Chondrocyte (in vitro differentiated cells): ENCODE results near the gene MRPL41. TPM values are rescaled to one million over a fixed set of nuclear protein-coding genes. Genes with fewer than 3 reads are reported as not detected.
A peak's percentile ranks its signal among the peaks of the same experiment; 100 is the strongest.

ENCODE experiments used
- DNase-seq: peaks from one replicate; pipeline ENCODE4 v3.0.0; 2021; ENCODE audit warnings: mixed read lengths, low spot score
- H3K27ac Mint-ChIP-seq: one replicate; pipeline ENCODE4 v1.8.0; 2021; ENCODE audit warnings: mild to moderate bottlenecking, moderate library complexity, mixed read lengths; ENCODE audit not compliant: unreplicated experiment
- H3K27me3 Mint-ChIP-seq: 2 replicates; pipeline ENCODE4 v1.8.0; 2021; ENCODE audit warnings: low read depth, mixed read lengths
- H3K36me3 Mint-ChIP-seq: 2 replicates; pipeline ENCODE4 v1.8.0; 2021; ENCODE audit warnings: low read depth, mixed read lengths
- H3K4me1 Mint-ChIP-seq: 2 replicates; pipeline ENCODE4 v1.8.0; 2021; ENCODE audit warnings: low read depth, mild to moderate bottlenecking, mixed read lengths
- H3K4me3 Mint-ChIP-seq: one replicate; pipeline ENCODE4 v1.8.0; 2021; ENCODE audit warnings: mild to moderate bottlenecking, moderate library complexity, mixed read lengths; ENCODE audit not compliant: unreplicated experiment
- H3K9me3 Mint-ChIP-seq: 2 replicates; pipeline ENCODE4 v1.8.0; 2021; ENCODE audit warnings: low read depth, mixed read lengths
- total RNA-seq: library from RNA; stranded (reverse); gene quantifications from 3 replicates; pipeline ENCODE4 v1.2.1, GENCODE V29; 2021
- TF ChIP-seq, protein P1 (sequence below): fragments of 200-600 bp; sonication (generic); IDR thresholded peaks from 2 replicates; pipeline ENCODE4 v1.5.0; 2021; ENCODE audit warnings: antibody characterized with exemption, mild to moderate bottlenecking, moderate library complexity

Gene MRPL41
- total RNA-seq, 1 donor from 2014 or later = 55.4 TPM

- Mint-ChIP-seq H3K4me1 (peaks cover 27% of the 10 kb centered on the region), H3K27ac (no peak overlapping the region), H3K4me3 (no peak overlapping the region), H3K27me3 (no peaks in the 10 kb centered on the region), H3K9me3 (no peaks in the 10 kb centered on the region), H3K36me3 (peaks cover 12% of the 10 kb centered on the region)
- no peak for DNase-seq
- TF ChIP-seq, protein P1, sequence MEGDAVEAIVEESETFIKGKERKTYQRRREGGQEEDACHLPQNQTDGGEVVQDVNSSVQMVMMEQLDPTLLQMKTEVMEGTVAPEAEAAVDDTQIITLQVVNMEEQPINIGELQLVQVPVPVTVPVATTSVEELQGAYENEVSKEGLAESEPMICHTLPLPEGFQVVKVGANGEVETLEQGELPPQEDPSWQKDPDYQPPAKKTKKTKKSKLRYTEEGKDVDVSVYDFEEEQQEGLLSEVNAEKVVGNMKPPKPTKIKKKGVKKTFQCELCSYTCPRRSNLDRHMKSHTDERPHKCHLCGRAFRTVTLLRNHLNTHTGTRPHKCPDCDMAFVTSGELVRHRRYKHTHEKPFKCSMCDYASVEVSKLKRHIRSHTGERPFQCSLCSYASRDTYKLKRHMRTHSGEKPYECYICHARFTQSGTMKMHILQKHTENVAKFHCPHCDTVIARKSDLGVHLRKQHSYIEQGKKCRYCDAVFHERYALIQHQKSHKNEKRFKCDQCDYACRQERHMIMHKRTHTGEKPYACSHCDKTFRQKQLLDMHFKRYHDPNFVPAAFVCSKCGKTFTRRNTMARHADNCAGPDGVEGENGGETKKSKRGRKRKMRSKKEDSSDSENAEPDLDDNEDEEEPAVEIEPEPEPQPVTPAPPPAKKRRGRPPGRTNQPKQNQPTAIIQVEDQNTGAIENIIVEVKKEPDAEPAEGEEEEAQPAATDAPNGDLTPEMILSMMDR = no peak
Observed at GRCh38 chr9:137575716-137576411, 24.2 kb downstream of the MRPL41 start.

GRCh38 chr9:137578518-137579258, 27.0 kb downstream of the MRPL41 start, which contains the start of gene DPH7:
TSS of gene DPH7 (minus strand) at chr9:137578925. CDS start at chr9:137578777, 148 bp downstream.
- H3K4me1 Mint-ChIP-seq = peaks cover 27% of the 10 kb centered on the region
- TF ChIP-seq, protein P1 = peak; percentile 95
- no peaks in the 10 kb centered on the region for H3K27me3 Mint-ChIP-seq
- H3K36me3 Mint-ChIP-seq = peaks cover 8% of the 10 kb centered on the region
- peak within 1 kb of the TSS; percentile 79 for H3K4me3 Mint-ChIP-seq
- no peaks in the 10 kb centered on the region for H3K9me3 Mint-ChIP-seq
- peak; percentile 98 for DNase-seq
- H3K27ac Mint-ChIP-seq = peak within 1 kb of the TSS; percentile 86

- peak overlapping the region; percentile 86 for H3K27ac Mint-ChIP-seq
- no peak for DNase-seq
- no peaks in the 10 kb centered on the region for H3K27me3 Mint-ChIP-seq
- H3K4me1 Mint-ChIP-seq = peaks cover 27% of the 10 kb centered on the region
- H3K36me3 Mint-ChIP-seq = peaks cover 6% of the 10 kb centered on the region
- TF ChIP-seq, protein P1 = peak; percentile 12
- H3K4me3 Mint-ChIP-seq = peak overlapping the region; percentile 79
- H3K9me3 Mint-ChIP-seq = no peaks in the 10 kb centered on the region
Observed at GRCh38 chr9:137579259-137579604, 27.6 kb downstream of the MRPL41 start.

GRCh38 chr9:137580209-137580953, 28.7 kb downstream of the MRPL41 start:
- H3K4me1 Mint-ChIP-seq = peaks cover 27% of the 10 kb centered on the region
- H3K36me3 Mint-ChIP-seq = peaks cover 4% of the 10 kb centered on the region
- DNase-seq = no peak
- H3K4me3 Mint-ChIP-seq = no peak overlapping the region
- no peaks in the 10 kb centered on the region for H3K27me3 Mint-ChIP-seq
- no peak overlapping the region for H3K27ac Mint-ChIP-seq
- TF ChIP-seq, protein P1 = no peak
- no peaks in the 10 kb centered on the region for H3K9me3 Mint-ChIP-seq

DNA sequence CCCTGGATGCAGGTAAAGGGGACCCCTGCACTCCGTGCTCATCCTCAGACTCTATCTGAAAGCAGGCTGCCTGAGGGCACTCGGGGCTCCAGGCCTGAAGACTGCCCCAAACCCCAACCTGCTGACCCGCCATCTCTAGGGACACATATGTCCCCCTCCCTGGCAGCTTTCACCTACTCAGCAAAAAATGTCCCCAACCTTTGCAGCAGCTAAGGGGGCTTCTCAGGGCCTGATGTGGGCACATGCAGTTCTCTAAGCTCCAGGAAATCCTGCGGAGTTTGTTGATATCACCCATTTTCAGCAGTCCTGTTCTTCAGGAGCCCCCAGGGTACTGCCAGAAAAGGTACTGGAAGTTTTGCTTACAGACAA, 29.3 kb downstream of the MRPL41 start:
- Mint-ChIP-seq H3K9me3 (no peaks in the 10 kb centered on the region), H3K27me3 (no peaks in the 10 kb centered on the region), H3K4me1 (peaks cover 23% of the 10 kb centered on the region), H3K4me3 (no peak overlapping the region), H3K36me3 (no peaks in the 10 kb centered on the region), H3K27ac (no peak overlapping the region)
- TF ChIP-seq, protein P1 = no peak
- no peak for DNase-seq
